HepG2 (cell line): Measurements from ENCODE around the gene HIC1. TPM values are rescaled to one million over a fixed set of nuclear protein-coding genes. Genes with fewer than 3 reads are reported as not detected.

ENCODE experiments used
- AGO1 ChIP-seq: fragments of 200-400 bp; formaldehyde crosslinking; IDR thresholded peaks from 2 replicates; pipeline ENCODE4 v1.6.1; 2017; ENCODE audit warnings: mild to moderate bottlenecking, low read depth, low read length, moderate library complexity; ENCODE audit not compliant: poor library complexity, severe bottlenecking
- BCL6 ChIP-seq: IDR thresholded peaks from 2 replicates; pipeline ENCODE4 v1.6.1; 2016; ENCODE audit warnings: missing genetic modification reagents, missing compliant biosample characterization
- DBP ChIP-seq: sonication (generic); formaldehyde crosslinking; IDR thresholded peaks from 2 replicates; pipeline ENCODE4 v1.4.0; 2020; ENCODE audit warnings: missing genetic modification reagents; ENCODE audit errors: not compliant biosample characterization
- ESRRA ChIP-seq: sonication (generic); formaldehyde crosslinking; IDR thresholded peaks from 2 replicates; pipeline ENCODE4 v1.5.1; 2020; ENCODE audit warnings: mild to moderate bottlenecking, low read depth, missing genetic modification reagents
- FIP1L1 ChIP-seq: fragments of 200-400 bp; formaldehyde crosslinking; IDR thresholded peaks from 2 replicates; pipeline ENCODE4 v1.6.1; 2018; ENCODE audit warnings: low read depth, mild to moderate bottlenecking, low read length, moderate library complexity, borderline replicate concordance; ENCODE audit not compliant: insufficient read depth
- FOSL2 ChIP-seq: sonication (generic); formaldehyde crosslinking; IDR thresholded peaks from 2 replicates; pipeline ENCODE4 v1.4.0; 2020; ENCODE audit warnings: missing genetic modification reagents
- GZF1 ChIP-seq: sonication (generic); formaldehyde crosslinking; IDR thresholded peaks from 2 replicates; pipeline ENCODE4 v1.5.1; 2020; ENCODE audit warnings: mild to moderate bottlenecking, missing genetic modification reagents
- HOXD1 ChIP-seq: sonication (generic); formaldehyde crosslinking; IDR thresholded peaks from 2 replicates; pipeline ENCODE4 v1.5.0; 2020; ENCODE audit warnings: missing genetic modification reagents
- IKZF1 ChIP-seq: fragments of 450-650 bp; IDR thresholded peaks from 2 replicates; pipeline ENCODE4 v1.7.1; 2016
- ISL2 ChIP-seq: sonication (generic); formaldehyde crosslinking; IDR thresholded peaks from 2 replicates; pipeline ENCODE4 v1.5.0; 2020; ENCODE audit warnings: missing genetic modification reagents
- KAT7 ChIP-seq: IDR thresholded peaks from 2 replicates; pipeline ENCODE4 v1.6.1; 2018; ENCODE audit warnings: borderline replicate concordance, missing compliant biosample characterization
- NAIF1 ChIP-seq: sonication (generic); formaldehyde crosslinking; IDR thresholded peaks from 2 replicates; pipeline ENCODE4 v1.5.0; 2020; ENCODE audit warnings: mild to moderate bottlenecking, missing genetic modification reagents, borderline replicate concordance
- NR2F6 ChIP-seq, 2 experiments: IDR thresholded peaks; 2 replicates each; pipeline ENCODE4 v1.6.1; 2016; ENCODE audit warnings: antibody characterized with exemption in 1 of 2, mild to moderate bottlenecking in 1 of 2
- PRDM10 ChIP-seq: sonication (generic); formaldehyde crosslinking; IDR thresholded peaks from 2 replicates; pipeline ENCODE4 v1.4.0; 2020; ENCODE audit warnings: low read depth, missing genetic modification reagents
- RBM39 ChIP-seq: fragments of 200-400 bp; formaldehyde crosslinking; IDR thresholded peaks from one replicate; pipeline ENCODE4 v1.6.1; 2018; ENCODE audit warnings: antibody characterized with exemption, mild to moderate bottlenecking, low read depth, low read length; ENCODE audit not compliant: poor library complexity, severe bottlenecking
- SIX1 ChIP-seq: sonication (generic); formaldehyde crosslinking; IDR thresholded peaks from 2 replicates; pipeline ENCODE4 v1.4.0; 2020; ENCODE audit warnings: missing genetic modification reagents, borderline replicate concordance
- TAF15 ChIP-seq: fragments of 200-400 bp; formaldehyde crosslinking; IDR thresholded peaks from one replicate; pipeline ENCODE4 v1.6.1; 2018; ENCODE audit warnings: mild to moderate bottlenecking, low read depth, low read length; ENCODE audit not compliant: poor library complexity, severe bottlenecking
- ZNF10 ChIP-seq: sonication (generic); formaldehyde crosslinking; IDR thresholded peaks from 2 replicates; pipeline ENCODE4 v1.4.0; 2020; ENCODE audit warnings: mild to moderate bottlenecking, low read depth, missing genetic modification reagents, borderline replicate concordance
- ZNF101 ChIP-seq: sonication (generic); formaldehyde crosslinking; IDR thresholded peaks from 2 replicates; pipeline ENCODE4 v1.4.0; 2020; ENCODE audit warnings: mild to moderate bottlenecking, low read depth, missing genetic modification reagents, borderline replicate concordance
- ZNF496 ChIP-seq: sonication (generic); formaldehyde crosslinking; IDR thresholded peaks from 2 replicates; pipeline ENCODE4 v1.8.1; 2023; ENCODE audit warnings: mild to moderate bottlenecking, moderate library complexity, missing genetic modification reagents; ENCODE audit not compliant: insufficient replicate concordance
- ZNF512B ChIP-seq: sonication (generic); formaldehyde crosslinking; IDR thresholded peaks from 2 replicates; pipeline ENCODE4 v1.5.1; 2020; ENCODE audit warnings: missing genetic modification reagents, mild to moderate bottlenecking, borderline replicate concordance
- ZNF562 ChIP-seq: sonication (generic); formaldehyde crosslinking; IDR thresholded peaks from 2 replicates; pipeline ENCODE4 v1.8.0; 2022; ENCODE audit warnings: missing genetic modification reagents, borderline replicate concordance
- polyA plus RNA-seq, 8 experiments: library from polyadenylated mRNA; depleted of rRNA in 3 of 8; stranded (reverse) in 7 of 8; unstranded in 1 of 8; fragments of >200 nt; fragmentation: Illumina TruSeq in 4 of 8; extraction: Trizol in 4 of 8; gene quantifications; 2 replicates each; pipeline versions ENCODE4 v1.2.1 to v1.2.3, GENCODE V29; 2011 to 2016; ENCODE audit warnings: low read depth in 4 of 8, missing spikeins in 1 of 8, mixed read lengths in 1 of 8; ENCODE audit not compliant: insufficient read depth in 1 of 8
- total RNA-seq, 5 experiments: library from RNA; depleted of rRNA; stranded (reverse); fragments of >200 nt; fragmentation: Illumina TruSeq; extraction: Trizol; gene quantifications; 2 replicates each; pipeline ENCODE4 v1.2.3, GENCODE V29; 2016; ENCODE audit warnings: low read depth in 1 of 5

HIC1 gene
- total and polyA plus RNA-seq, 2 of the 13 experiments (the other 11 are each of a cell fraction or from before 2014, with no cell fraction given): 0.04 to 0.31 TPM

GRCh38 chr17:2094891-2095535, 40.1 kb downstream of the HIC1 start (continued):
- TF ChIP-seq ZNF496 (CRISPR knock-in tag) (no peak), ISL2 (peak; percentile 40; the same call in 1 of the 2 replicates), HOXD1 (CRISPR knock-in tag) (no peak), FIP1L1 (no peak), GZF1 (CRISPR knock-in tag) (no peak), FOSL2 (CRISPR knock-in tag) (peak; percentile 62; the same call in 1 of the 2 replicates), TAF15 (no peak), IKZF1 (no peak), KAT7 (CRISPR knock-in tag) (no peak), SIX1 (CRISPR knock-in tag) (no peak), DBP (CRISPR knock-in tag) (no peak), NR2F6 (IDR thresholded peaks at IDR 0.05) (peak; percentile 30; the same call in 1 of the 2 replicates), NR2F6 (CRISPR knock-in tag; IDR thresholded peaks at IDR 0.05) (peak; percentile 47; the same call in 1 of the 2 replicates), ESRRA (CRISPR knock-in tag) (no peak), PRDM10 (CRISPR knock-in tag) (no peak; the same call in 1 of the 2 replicates), BCL6 (peak; percentile 68), ZNF101 (CRISPR knock-in tag) (no peak), ZNF10 (CRISPR knock-in tag) (no peak), ZNF562 (CRISPR knock-in tag) (no peak), RBM39 (no peak), ZNF512B (CRISPR knock-in tag) (no peak), AGO1 (no peak), NAIF1 (CRISPR knock-in tag) (no peak)
